DOHH2 (cell line): ENCODE measurements around the gene CDCP1.

Experiments
- H3F3A ChIP-seq: fragments of 200-600 bp; sonication (generic), shearing (Covaris generic); 2 replicates; pipeline ENCODE4 v1.6.0; 2016; ENCODE audit warnings: antibody characterized with exemption, mild to moderate bottlenecking; ENCODE audit not compliant: control insufficient read depth, insufficient read depth
- H3K27ac ChIP-seq: fragments of 200-600 bp; sonication (generic); 2 replicates; pipeline ENCODE4 v1.5.1; 2014; ENCODE audit warnings: low read depth, mild to moderate bottlenecking, low read length, moderate library complexity
- H3K27me3 ChIP-seq: fragments of 200-600 bp; sonication (generic); 2 replicates; pipeline ENCODE4 v1.6.1; 2014; ENCODE audit warnings: mild to moderate bottlenecking, low read length, mixed read lengths; ENCODE audit not compliant: control insufficient read depth
- H3K36me3 ChIP-seq: fragments of 200-600 bp; sonication (generic); 2 replicates; pipeline ENCODE4 v1.6.1; 2014; ENCODE audit warnings: mild to moderate bottlenecking, low read length, moderate library complexity, mixed read lengths; ENCODE audit not compliant: control insufficient read depth
- H3K4me1 ChIP-seq: fragments of 200-600 bp; sonication (generic); 2 replicates; pipeline ENCODE4 v1.6.1; 2014; ENCODE audit warnings: mild to moderate bottlenecking, low read length, mixed read lengths; ENCODE audit not compliant: control insufficient read depth
- H3K4me2 ChIP-seq: fragments of 200-600 bp; sonication (generic); 2 replicates; pipeline ENCODE4 v1.6.0; 2014; ENCODE audit warnings: mild to moderate bottlenecking, low read length, moderate library complexity
- H3K4me3 ChIP-seq: fragments of 200-600 bp; sonication (generic); 2 replicates; pipeline ENCODE4 v1.5.1; 2014; ENCODE audit warnings: mild to moderate bottlenecking, low read length, mixed read lengths
- H3K79me2 ChIP-seq: fragments of 200-600 bp; sonication (generic); 2 replicates; pipeline ENCODE4 v1.6.1; 2014; ENCODE audit warnings: mild to moderate bottlenecking, low read length, mixed read lengths; ENCODE audit not compliant: control insufficient read depth
- H3K9me2 ChIP-seq: fragments of 200-600 bp; sonication (generic); replicated peaks from 2 replicates; pipeline ENCODE4 v1.6.1; 2014; ENCODE audit warnings: mild to moderate bottlenecking, low read length, mixed read lengths; ENCODE audit not compliant: control insufficient read depth
- H3K9me3 ChIP-seq: fragments of 200-600 bp; sonication (generic); 2 replicates; pipeline ENCODE4 v1.6.1; 2014; ENCODE audit warnings: antibody characterized with exemption, low read length, mixed read lengths; ENCODE audit not compliant: control insufficient read depth, insufficient read depth
- H4K20me1 ChIP-seq: fragments of 200-600 bp; sonication (generic); 2 replicates; pipeline ENCODE4 v1.6.0; 2014; ENCODE audit warnings: low read depth, mild to moderate bottlenecking, antibody characterized with exemption, low read length, moderate library complexity; ENCODE audit not compliant: control insufficient read depth, insufficient read depth
- EZH2phosphoT487 ChIP-seq: fragments of 200-600 bp; sonication (generic); IDR thresholded peaks from 2 replicates; pipeline ENCODE4 v1.6.1; 2017; ENCODE audit warnings: borderline replicate concordance, mild to moderate bottlenecking, antibody characterized with exemption, low read length, moderate library complexity, mixed read lengths
- TF ChIP-seq, protein P1 (sequence below): fragments of 200-600 bp; sonication (generic); IDR thresholded peaks from one replicate; pipeline ENCODE4 v1.5.1; 2014; ENCODE audit warnings: antibody characterized with exemption, mild to moderate bottlenecking, low read depth, low read length; ENCODE audit not compliant: poor library complexity, severe bottlenecking

The CDCP1 gene

DNA sequence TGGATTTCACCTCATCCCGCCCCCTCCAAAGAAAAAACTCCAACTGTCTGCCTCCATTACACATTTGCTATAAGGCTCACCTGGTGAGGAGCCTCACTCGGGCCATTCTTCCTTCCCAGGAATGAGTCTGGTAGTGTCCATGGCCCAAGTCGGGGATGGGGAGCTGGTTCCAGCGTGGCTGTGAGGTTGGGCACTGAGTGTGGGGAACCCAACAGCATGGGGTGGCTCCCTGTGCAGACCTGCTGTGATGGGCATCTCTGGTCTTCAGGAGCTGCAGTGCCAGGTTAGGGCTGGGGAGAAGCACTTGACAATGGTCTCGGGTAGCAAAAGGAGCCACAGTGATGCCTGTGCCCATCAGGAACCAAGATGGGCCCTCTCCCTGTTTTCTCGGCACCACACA, 40.7 kb upstream of the CDCP1 start:
- no peaks in the 10 kb centered on the region for H4K20me1 ChIP-seq
- no peaks in the 10 kb centered on the region for H3F3A ChIP-seq
- H3K4me3 ChIP-seq = no peak overlapping the region
- no peak for TF ChIP-seq EZH2phosphoT487
- H3K9me3 ChIP-seq = no peaks in the 10 kb centered on the region
- H3K27me3 ChIP-seq = peaks cover 3% of the 10 kb centered on the region; the same call in 1 of the 2 replicates
- H3K4me2 ChIP-seq = no peak overlapping the region
- H3K4me1 ChIP-seq = no peaks in the 10 kb centered on the region
- H3K27ac ChIP-seq = no peak overlapping the region
- no peaks in the 10 kb centered on the region for H3K9me2 ChIP-seq
- H3K79me2 ChIP-seq = no peaks in the 10 kb centered on the region
- H3K36me3 ChIP-seq = no peaks in the 10 kb centered on the region

DNA sequence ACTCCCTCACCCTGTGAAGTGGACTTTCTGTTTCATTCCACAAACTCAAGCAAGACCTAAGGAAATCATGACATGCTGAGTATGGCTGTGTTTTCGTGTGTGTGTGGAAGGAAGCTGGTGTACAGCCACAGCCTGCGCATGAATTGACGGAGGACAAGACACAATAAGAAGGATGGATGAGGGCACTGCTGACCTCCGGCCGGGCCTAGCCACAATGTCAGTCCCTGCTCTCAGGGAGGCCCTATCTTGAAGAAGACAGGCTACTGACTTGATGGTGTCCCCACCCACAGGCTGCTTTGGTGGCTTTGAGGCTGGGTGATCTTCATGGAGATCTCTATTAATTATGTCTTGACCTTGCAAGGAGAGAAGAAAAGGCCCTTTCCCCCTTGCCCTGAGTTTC, 39.3 kb upstream of the CDCP1 start:
- Histone ChIP-seq H3K4me3 (no peak overlapping the region), H3K79me2 (no peaks in the 10 kb centered on the region), H3K4me1 (no peaks in the 10 kb centered on the region), H3K4me2 (no peak overlapping the region), H4K20me1 (no peaks in the 10 kb centered on the region), H3K9me3 (no peaks in the 10 kb centered on the region), H3K36me3 (no peaks in the 10 kb centered on the region), H3K9me2 (no peaks in the 10 kb centered on the region), H3K27ac (no peak overlapping the region), H3K27me3 (peaks cover 3% of the 10 kb centered on the region; the same call in 1 of the 2 replicates), H3F3A (no peaks in the 10 kb centered on the region)
- no peak for TF ChIP-seq EZH2phosphoT487

DNA sequence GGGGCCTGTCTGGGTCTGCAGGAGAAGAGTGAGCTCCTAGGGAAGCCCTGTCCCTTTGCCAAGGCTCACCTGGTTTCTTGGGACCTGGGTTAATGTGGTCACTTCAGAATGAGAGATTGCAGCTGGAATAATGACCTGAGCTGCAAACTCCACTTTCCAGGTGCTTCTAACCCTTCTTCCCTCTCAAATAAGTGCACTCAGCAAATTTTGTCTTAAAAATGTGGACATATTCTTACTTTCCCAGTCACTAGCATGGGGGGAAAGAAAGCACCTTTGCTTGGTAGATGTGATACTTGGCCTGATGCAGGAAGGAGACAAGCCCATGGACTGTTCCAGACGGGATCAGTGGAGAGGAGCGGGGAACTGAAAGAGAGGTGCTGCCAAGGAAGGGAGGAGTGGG, 38.9 kb upstream of the CDCP1 start:
- Histone ChIP-seq H3K4me3 (no peak overlapping the region), H3K9me3 (no peaks in the 10 kb centered on the region), H4K20me1 (no peaks in the 10 kb centered on the region), H3K9me2 (no peaks in the 10 kb centered on the region), H3K4me2 (no peak overlapping the region), H3K4me1 (no peaks in the 10 kb centered on the region), H3K36me3 (no peaks in the 10 kb centered on the region), H3K79me2 (no peaks in the 10 kb centered on the region), H3K27me3 (peaks cover 3% of the 10 kb centered on the region; the same call in 1 of the 2 replicates), H3K27ac (no peak overlapping the region), H3F3A (no peaks in the 10 kb centered on the region)
- TF ChIP-seq, protein P1, sequence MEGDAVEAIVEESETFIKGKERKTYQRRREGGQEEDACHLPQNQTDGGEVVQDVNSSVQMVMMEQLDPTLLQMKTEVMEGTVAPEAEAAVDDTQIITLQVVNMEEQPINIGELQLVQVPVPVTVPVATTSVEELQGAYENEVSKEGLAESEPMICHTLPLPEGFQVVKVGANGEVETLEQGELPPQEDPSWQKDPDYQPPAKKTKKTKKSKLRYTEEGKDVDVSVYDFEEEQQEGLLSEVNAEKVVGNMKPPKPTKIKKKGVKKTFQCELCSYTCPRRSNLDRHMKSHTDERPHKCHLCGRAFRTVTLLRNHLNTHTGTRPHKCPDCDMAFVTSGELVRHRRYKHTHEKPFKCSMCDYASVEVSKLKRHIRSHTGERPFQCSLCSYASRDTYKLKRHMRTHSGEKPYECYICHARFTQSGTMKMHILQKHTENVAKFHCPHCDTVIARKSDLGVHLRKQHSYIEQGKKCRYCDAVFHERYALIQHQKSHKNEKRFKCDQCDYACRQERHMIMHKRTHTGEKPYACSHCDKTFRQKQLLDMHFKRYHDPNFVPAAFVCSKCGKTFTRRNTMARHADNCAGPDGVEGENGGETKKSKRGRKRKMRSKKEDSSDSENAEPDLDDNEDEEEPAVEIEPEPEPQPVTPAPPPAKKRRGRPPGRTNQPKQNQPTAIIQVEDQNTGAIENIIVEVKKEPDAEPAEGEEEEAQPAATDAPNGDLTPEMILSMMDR = no peak
- TF ChIP-seq EZH2phosphoT487 = no peak

DNA sequence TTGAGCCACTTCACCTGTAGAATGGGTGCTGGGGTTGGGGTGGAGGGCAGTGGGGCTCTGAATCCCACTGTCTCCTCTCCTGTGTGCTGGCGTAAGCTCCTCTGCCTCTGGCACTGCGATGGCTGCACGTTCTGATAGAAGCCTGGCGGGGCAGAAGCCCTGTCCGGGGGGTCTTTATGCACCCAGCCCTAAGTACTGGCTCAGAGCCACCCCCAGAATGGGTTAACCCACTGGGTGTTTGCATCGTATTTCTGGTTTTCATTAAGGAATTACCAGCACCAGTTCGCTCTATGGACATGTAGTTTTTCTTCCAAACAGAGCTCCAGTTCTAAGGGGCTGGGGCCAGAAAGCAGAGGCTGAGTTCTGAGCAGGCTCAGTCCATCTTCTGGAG, 37.7 kb upstream of the CDCP1 start:
- Histone ChIP-seq H3K27me3 (peaks cover 3% of the 10 kb centered on the region; the same call in 1 of the 2 replicates), H3K36me3 (no peaks in the 10 kb centered on the region), H3K4me1 (no peaks in the 10 kb centered on the region), H3K9me2 (no peaks in the 10 kb centered on the region), H3K27ac (no peak overlapping the region), H3K79me2 (no peaks in the 10 kb centered on the region), H3K9me3 (no peaks in the 10 kb centered on the region), H4K20me1 (no peaks in the 10 kb centered on the region), H3K4me2 (no peak overlapping the region), H3F3A (no peaks in the 10 kb centered on the region), H3K4me3 (no peak overlapping the region)
- no peak for TF ChIP-seq EZH2phosphoT487
